ENCODE results near the gene RNPEP.
"Not testable (repeated sequence)": the region's sequence is repeated elsewhere in the genome, so short reads cannot be mapped to it uniquely, and the experiment has no call there.

DNA sequence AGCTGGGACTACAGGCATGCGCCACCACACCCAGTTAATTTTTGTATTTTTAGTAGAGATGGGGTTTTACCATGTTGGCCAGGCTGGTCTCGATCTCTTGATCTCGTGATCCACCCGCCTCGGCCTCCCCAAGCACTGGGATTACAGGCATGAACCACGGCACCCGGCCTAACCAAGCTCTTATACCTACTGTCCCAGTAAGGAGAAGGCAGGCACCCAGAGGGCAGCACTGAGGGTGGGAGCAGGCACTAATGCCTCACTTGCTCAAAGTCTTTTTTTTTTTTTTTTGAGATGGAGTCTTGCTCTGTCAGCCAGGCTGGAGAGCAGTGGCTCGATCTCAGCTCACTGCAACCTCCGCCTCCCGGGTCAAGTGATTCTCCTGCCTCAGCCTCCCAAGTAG lies 42.1 kb upstream of the RNPEP start:
- TF ChIP-seq, protein P1, sequence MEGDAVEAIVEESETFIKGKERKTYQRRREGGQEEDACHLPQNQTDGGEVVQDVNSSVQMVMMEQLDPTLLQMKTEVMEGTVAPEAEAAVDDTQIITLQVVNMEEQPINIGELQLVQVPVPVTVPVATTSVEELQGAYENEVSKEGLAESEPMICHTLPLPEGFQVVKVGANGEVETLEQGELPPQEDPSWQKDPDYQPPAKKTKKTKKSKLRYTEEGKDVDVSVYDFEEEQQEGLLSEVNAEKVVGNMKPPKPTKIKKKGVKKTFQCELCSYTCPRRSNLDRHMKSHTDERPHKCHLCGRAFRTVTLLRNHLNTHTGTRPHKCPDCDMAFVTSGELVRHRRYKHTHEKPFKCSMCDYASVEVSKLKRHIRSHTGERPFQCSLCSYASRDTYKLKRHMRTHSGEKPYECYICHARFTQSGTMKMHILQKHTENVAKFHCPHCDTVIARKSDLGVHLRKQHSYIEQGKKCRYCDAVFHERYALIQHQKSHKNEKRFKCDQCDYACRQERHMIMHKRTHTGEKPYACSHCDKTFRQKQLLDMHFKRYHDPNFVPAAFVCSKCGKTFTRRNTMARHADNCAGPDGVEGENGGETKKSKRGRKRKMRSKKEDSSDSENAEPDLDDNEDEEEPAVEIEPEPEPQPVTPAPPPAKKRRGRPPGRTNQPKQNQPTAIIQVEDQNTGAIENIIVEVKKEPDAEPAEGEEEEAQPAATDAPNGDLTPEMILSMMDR (IDR thresholded peaks at IDR 0.05), result not testable (repeated sequence)
- peak in 1 of 2 donors; percentile 42 for TF ChIP-seq POLR2AphosphoS5 (IDR thresholded peaks at IDR 0.05)

Data from esophagus muscularis mucosa (tissue), 3 donors.